Activated T-cell treated with anti-CD3 and anti-CD28 coated beads, Interleukin-2, amount 50 U/mL, for 72 hours (primary cell): ENCODE measurements around the gene PDZRN4. TPM values are rescaled to one million over a fixed set of nuclear protein-coding genes. Genes with fewer than 3 reads are reported as not detected.
"Not testable (repeated sequence)": the region's sequence is repeated elsewhere in the genome, so short reads cannot be mapped to it uniquely, and the experiment has no call there.

Source experiments
- ATAC-seq, 2 donors: fragments of 150-1000 bp; cut with Tn5 transposase; replicated peaks in 1 of 2; 2 replicates each; pipeline ENCODE4 v1.10.0; 2021; ENCODE audit warnings: moderate library complexity in 2 of 2, mild to moderate bottlenecking in 1 of 2
- DNase-seq, 2 donors: peaks; one replicate each; pipeline ENCODE4 v3.0.0; 2021 to 2022; ENCODE audit warnings: mixed read lengths in 1 of 2
- H3K27ac Mint-ChIP-seq: one replicate; pipeline ENCODE4 v1.8.0; 2022; ENCODE audit warnings: mild to moderate bottlenecking, moderate library complexity, mixed read lengths
- H3K27me3 Mint-ChIP-seq: one replicate; pipeline ENCODE4 v1.8.0; 2022; ENCODE audit warnings: low read depth, mixed read lengths
- H3K36me3 Mint-ChIP-seq, 2 donors: one replicate each; pipeline ENCODE4 v1.8.0; 2022; ENCODE audit warnings: mixed read lengths in 2 of 2, mild to moderate bottlenecking in 1 of 2; ENCODE audit not compliant: insufficient read depth in 2 of 2
- H3K4me1 Mint-ChIP-seq: one replicate; pipeline ENCODE4 v1.8.0; 2022; ENCODE audit warnings: low read depth, mixed read lengths
- H3K4me3 Mint-ChIP-seq, 2 donors: one replicate each; pipeline ENCODE4 v1.8.0; 2022; ENCODE audit warnings: mild to moderate bottlenecking in 2 of 2, mixed read lengths in 2 of 2, moderate library complexity in 2 of 2
- H3K9me3 Mint-ChIP-seq, 2 donors: one replicate each; pipeline ENCODE4 v1.8.0; 2022; ENCODE audit warnings: mixed read lengths in 2 of 2
- total RNA-seq, 2 donors: library from RNA; stranded (reverse); gene quantifications; one replicate each; pipeline ENCODE4 v1.2.3, GENCODE V29; 2022

The PDZRN4 gene
- total RNA-seq, 2 donors from 2014 or later, result not detected

- Mint-ChIP-seq H3K27ac (no peak overlapping the region), H3K27me3 (no peaks in the 10 kb centered on the region), H3K9me3 (no peaks in the 10 kb centered on the region), H3K4me3 (no peak overlapping the region), H3K36me3 (no peaks in the 10 kb centered on the region), H3K4me1 (no peaks in the 10 kb centered on the region)
- no peak for DNase-seq
- ATAC-seq, result no peak
Observed at GRCh38 chr12:41527534-41528116, 339.5 kb downstream of the PDZRN4 start.

GRCh38 chr12:41528874-41529273, 340.8 kb downstream of the PDZRN4 start:
- Mint-ChIP-seq H3K27me3 (no peaks in the 10 kb centered on the region), H3K4me1 (no peaks in the 10 kb centered on the region), H3K36me3 (no peaks in the 10 kb centered on the region), H3K27ac (no peak overlapping the region), H3K4me3 (no peak overlapping the region), H3K9me3 (no peaks in the 10 kb centered on the region)
- ATAC-seq (no peak), DNase-seq (no peak)

GRCh38 chr12:41530441-41530840, 342.3 kb downstream of the PDZRN4 start:
- no peak for ATAC-seq
- Mint-ChIP-seq H3K9me3 (no peaks in the 10 kb centered on the region), H3K27me3 (peaks cover 7% of the 10 kb centered on the region), H3K4me3 (no peak overlapping the region), H3K36me3 (no peaks in the 10 kb centered on the region), H3K27ac (no peak overlapping the region), H3K4me1 (no peaks in the 10 kb centered on the region)
- DNase-seq, result no peak

GRCh38 chr12:41531147-41531829, 343.2 kb downstream of the PDZRN4 start:
- H3K27me3 Mint-ChIP-seq, result peaks cover 7% of the 10 kb centered on the region

GRCh38 chr12:41532072-41532471, 344.0 kb downstream of the PDZRN4 start:
- no peak overlapping the region for H3K4me3 Mint-ChIP-seq
- H3K9me3 Mint-ChIP-seq, result no peaks in the 10 kb centered on the region
- H3K27me3 Mint-ChIP-seq, result peaks cover 7% of the 10 kb centered on the region
- no peak for DNase-seq
- peak; percentile 61 to 65 for ATAC-seq
- H3K27ac Mint-ChIP-seq, result no peak overlapping the region
- H3K36me3 Mint-ChIP-seq, result no peaks in the 10 kb centered on the region
- peaks cover 5% of the 10 kb centered on the region for H3K4me1 Mint-ChIP-seq

More at GRCh38 chr12:41531147-41531829, 343.2 kb downstream of the PDZRN4 start:
- no peaks in the 10 kb centered on the region for H3K9me3 Mint-ChIP-seq
- DNase-seq (no peak), ATAC-seq (no peak)
- H3K4me1 Mint-ChIP-seq, result no peaks in the 10 kb centered on the region
- no peaks in the 10 kb centered on the region for H3K36me3 Mint-ChIP-seq
- H3K4me3 Mint-ChIP-seq, result no peak overlapping the region
- no peak overlapping the region for H3K27ac Mint-ChIP-seq

GRCh38 chr12:41536813-41537490, 348.8 kb downstream of the PDZRN4 start:
- ATAC-seq, result peak; percentile 69 to 70
- H3K4me1 Mint-ChIP-seq, result peaks cover 10% of the 10 kb centered on the region
- no peaks in the 10 kb centered on the region for H3K9me3 Mint-ChIP-seq
- no peak for DNase-seq
- H3K36me3 Mint-ChIP-seq, result no peaks in the 10 kb centered on the region
- no peak overlapping the region for H3K4me3 Mint-ChIP-seq
- H3K27me3 Mint-ChIP-seq, result peaks cover 7% of the 10 kb centered on the region
- H3K27ac Mint-ChIP-seq, result no peak overlapping the region

GRCh38 chr12:41537522-41537921, 349.4 kb downstream of the PDZRN4 start:
- no peaks in the 10 kb centered on the region for H3K36me3 Mint-ChIP-seq
- peaks cover 7% of the 10 kb centered on the region for H3K27me3 Mint-ChIP-seq
- DNase-seq, result no peak
- H3K9me3 Mint-ChIP-seq, result no peaks in the 10 kb centered on the region
- H3K4me1 Mint-ChIP-seq, result peaks cover 10% of the 10 kb centered on the region
- peak in 1 of 2 donors; percentile 18 for ATAC-seq
- no peak overlapping the region for H3K27ac Mint-ChIP-seq
- no peak overlapping the region for H3K4me3 Mint-ChIP-seq

- H3K4me3 Mint-ChIP-seq, result no peak overlapping the region
- peaks cover 0 to 2% of the 10 kb centered on the region in 2 donors for H3K9me3 Mint-ChIP-seq
- ATAC-seq (no peak), DNase-seq (no peak)
- peaks cover 6% of the 10 kb centered on the region for H3K27me3 Mint-ChIP-seq
- no peaks in the 10 kb centered on the region for H3K36me3 Mint-ChIP-seq
- H3K27ac Mint-ChIP-seq, result no peak overlapping the region
- no peaks in the 10 kb centered on the region for H3K4me1 Mint-ChIP-seq
Observed at GRCh38 chr12:41545761-41546160, 357.6 kb downstream of the PDZRN4 start.

GRCh38 chr12:41547071-41547470, 359.0 kb downstream of the PDZRN4 start:
- not testable (repeated sequence) for H3K27me3 Mint-ChIP-seq, H3K9me3 Mint-ChIP-seq, DNase-seq, ATAC-seq, H3K27ac Mint-ChIP-seq, H3K4me1 Mint-ChIP-seq, H3K4me3 Mint-ChIP-seq, H3K36me3 Mint-ChIP-seq

- Mint-ChIP-seq H3K4me3 (no peak overlapping the region), H3K27me3 (peaks cover 6% of the 10 kb centered on the region), H3K9me3 (peaks cover 0 to 2% of the 10 kb centered on the region in 2 donors), H3K4me1 (no peaks in the 10 kb centered on the region), H3K27ac (no peak overlapping the region), H3K36me3 (no peaks in the 10 kb centered on the region)
- no peak for ATAC-seq
- no peak for DNase-seq
Observed at GRCh38 chr12:41548926-41549325, 360.8 kb downstream of the PDZRN4 start.

GRCh38 chr12:41552588-41552987, 364.5 kb downstream of the PDZRN4 start:
- H3K27ac Mint-ChIP-seq, result no peak overlapping the region
- DNase-seq (no peak), ATAC-seq (no peak)
- no peaks in the 10 kb centered on the region for H3K27me3 Mint-ChIP-seq
- H3K4me3 Mint-ChIP-seq, result no peak overlapping the region
- H3K9me3 Mint-ChIP-seq, result no peaks in the 10 kb centered on the region
- H3K36me3 Mint-ChIP-seq, result no peaks in the 10 kb centered on the region
- H3K4me1 Mint-ChIP-seq, result no peaks in the 10 kb centered on the region

GRCh38 chr12:41556176-41556575, 368.1 kb downstream of the PDZRN4 start:
- Mint-ChIP-seq H3K27ac (no peak overlapping the region), H3K36me3 (no peaks in the 10 kb centered on the region), H3K9me3 (no peaks in the 10 kb centered on the region), H3K27me3 (no peaks in the 10 kb centered on the region), H3K4me3 (no peak overlapping the region), H3K4me1 (no peaks in the 10 kb centered on the region)
- no peak for DNase-seq
- ATAC-seq, result no peak

- DNase-seq (no peak), ATAC-seq (no peak)
- Mint-ChIP-seq H3K27me3 (no peaks in the 10 kb centered on the region), H3K4me1 (no peaks in the 10 kb centered on the region), H3K4me3 (no peak overlapping the region), H3K27ac (no peak overlapping the region), H3K36me3 (no peaks in the 10 kb centered on the region), H3K9me3 (no peaks in the 10 kb centered on the region)
Observed at GRCh38 chr12:41557344-41557743, 369.2 kb downstream of the PDZRN4 start.
